Hepatocyte (in vitro differentiated cells): ENCODE data around the gene INSYN2A. TPM values are rescaled to one million over a fixed set of nuclear protein-coding genes. Genes with fewer than 3 reads are reported as not detected.

Source experiments
- DNase-seq: peaks from one replicate; pipeline ENCODE4 v3.0.0-alpha.2; 2016; ENCODE audit warnings: low spot score
- H2AFZ ChIP-seq: fragments of 200-600 bp; sonication (generic); 2 replicates; pipeline ENCODE4 v1.6.0; 2016; ENCODE audit warnings: antibody characterized with exemption, mild to moderate bottlenecking
- H3K27ac ChIP-seq: fragments of 200-600 bp; sonication (generic); 2 replicates; pipeline ENCODE4 v1.5.1; 2016; ENCODE audit warnings: mild to moderate bottlenecking
- H3K27me3 ChIP-seq: fragments of 200-600 bp; sonication (generic); 2 replicates; pipeline ENCODE4 v1.6.1; 2016
- H3K36me3 ChIP-seq: fragments of 200-600 bp; sonication (generic); replicated peaks from 2 replicates; pipeline ENCODE4 v1.5.1; 2016; ENCODE audit warnings: low read depth; ENCODE audit not compliant: insufficient read depth
- H3K4me1 ChIP-seq: fragments of 200-600 bp; sonication (generic); 2 replicates; pipeline ENCODE4 v1.5.1; 2016; ENCODE audit warnings: mild to moderate bottlenecking, moderate library complexity; ENCODE audit not compliant: insufficient read depth
- H3K4me2 ChIP-seq: fragments of 200-600 bp; sonication (generic); 2 replicates; pipeline ENCODE4 v1.6.0; 2016
- H3K4me3 ChIP-seq: fragments of 200-600 bp; sonication (generic); 2 replicates; pipeline ENCODE4 v1.5.1; 2016; ENCODE audit warnings: mild to moderate bottlenecking
- H3K79me2 ChIP-seq: fragments of 200-600 bp; sonication (generic); 2 replicates; pipeline ENCODE4 v1.6.0; 2017; ENCODE audit warnings: mild to moderate bottlenecking
- H3K9me2 ChIP-seq: fragments of 200-600 bp; sonication (generic); replicated peaks from 2 replicates; pipeline ENCODE4 v1.6.0; 2017; ENCODE audit warnings: mild to moderate bottlenecking; ENCODE audit not compliant: insufficient read depth
- H3K9me3 ChIP-seq: fragments of 200-600 bp; sonication (generic); 2 replicates; pipeline ENCODE4 v1.5.1; 2016; ENCODE audit warnings: low read depth, mild to moderate bottlenecking
- H4K20me1 ChIP-seq: fragments of 200-600 bp; sonication (generic); 2 replicates; pipeline ENCODE4 v1.6.0; 2016; ENCODE audit warnings: mild to moderate bottlenecking; ENCODE audit not compliant: insufficient read depth, poor library complexity, severe bottlenecking
- EZH2 ChIP-seq: fragments of 200-600 bp; sonication (generic); IDR thresholded peaks from 2 replicates; pipeline ENCODE4 v1.6.1; 2016; ENCODE audit warnings: antibody characterized with exemption, mild to moderate bottlenecking, borderline replicate concordance
- EZH2phosphoT487 ChIP-seq: fragments of 200-600 bp; sonication (generic); IDR thresholded peaks from one replicate; pipeline ENCODE4 v1.6.1; 2018; ENCODE audit warnings: antibody characterized with exemption, mild to moderate bottlenecking, low read depth, moderate library complexity; ENCODE audit not compliant: unreplicated experiment, severe bottlenecking
- WGBS: methylation state at CpG from one replicate; pipeline ENCODE4 v1.1.6; 2016; ENCODE audit warnings: low lambda C conversion rate; ENCODE audit errors: missing lambda C conversion rate; 5-methylcytosine and 5-hydroxymethylcytosine counted together
- polyA plus RNA-seq: library from polyadenylated mRNA; unstranded; fragments of >200 nt; fragmentation: Nextera tagmentation; extraction: Ambion mirVana; gene quantifications from 2 replicates; pipeline ENCODE4 v1.2.1, GENCODE V29; 2016
- total RNA-seq: library from RNA; depleted of rRNA; stranded (reverse); fragments of >200 nt; gene quantifications from 2 replicates; pipeline ENCODE4 v1.2.3, GENCODE V29; 2014
- TF ChIP-seq, protein P1 (sequence below): fragments of 200-600 bp; sonication (generic); IDR thresholded peaks from 2 replicates; pipeline ENCODE4 v1.5.1; 2016; ENCODE audit warnings: antibody characterized with exemption, mild to moderate bottlenecking; ENCODE audit not compliant: poor library complexity

The INSYN2A gene
- total and polyA plus RNA-seq, 2 experiments from 2014 or later: 0.77 to 0.97 TPM

DNA sequence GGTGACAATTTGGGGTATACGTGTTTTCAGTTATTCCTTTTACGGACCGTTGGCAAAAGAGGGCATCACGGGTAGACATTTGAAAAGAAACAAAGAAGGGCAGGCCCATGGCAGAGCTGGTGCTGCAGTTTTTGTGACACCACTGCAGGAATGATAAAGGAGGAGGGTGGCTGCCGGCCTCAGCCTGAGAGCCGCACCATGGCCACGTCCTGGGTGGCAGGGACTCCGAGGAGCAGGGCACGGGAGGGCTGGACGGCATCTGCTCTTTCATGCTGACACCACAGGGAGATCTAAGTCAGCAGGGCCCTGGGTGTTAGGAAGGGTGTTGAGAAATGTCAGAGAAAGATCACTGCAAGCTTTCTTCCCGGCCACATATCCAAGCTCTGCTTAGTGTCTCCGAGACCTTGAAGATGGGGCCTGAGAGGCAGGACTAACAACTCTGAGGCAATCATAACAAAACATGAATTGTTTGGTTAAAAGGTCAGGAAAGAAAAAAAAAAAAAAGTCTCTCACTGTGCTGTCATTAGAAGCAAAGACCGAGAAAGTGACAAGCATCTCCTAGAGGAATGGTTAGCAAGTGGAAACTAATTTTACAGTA lies 36.6 kb downstream of the INSYN2A start:
- no peaks in the 10 kb centered on the region for H3K27me3 ChIP-seq
- H3K27ac ChIP-seq: no peak overlapping the region
- 80% methylated on average over 13 of the region's 13 CpGs for WGBS
- peaks cover 4% of the 10 kb centered on the region for H3K4me1 ChIP-seq
- TF ChIP-seq, protein P1, sequence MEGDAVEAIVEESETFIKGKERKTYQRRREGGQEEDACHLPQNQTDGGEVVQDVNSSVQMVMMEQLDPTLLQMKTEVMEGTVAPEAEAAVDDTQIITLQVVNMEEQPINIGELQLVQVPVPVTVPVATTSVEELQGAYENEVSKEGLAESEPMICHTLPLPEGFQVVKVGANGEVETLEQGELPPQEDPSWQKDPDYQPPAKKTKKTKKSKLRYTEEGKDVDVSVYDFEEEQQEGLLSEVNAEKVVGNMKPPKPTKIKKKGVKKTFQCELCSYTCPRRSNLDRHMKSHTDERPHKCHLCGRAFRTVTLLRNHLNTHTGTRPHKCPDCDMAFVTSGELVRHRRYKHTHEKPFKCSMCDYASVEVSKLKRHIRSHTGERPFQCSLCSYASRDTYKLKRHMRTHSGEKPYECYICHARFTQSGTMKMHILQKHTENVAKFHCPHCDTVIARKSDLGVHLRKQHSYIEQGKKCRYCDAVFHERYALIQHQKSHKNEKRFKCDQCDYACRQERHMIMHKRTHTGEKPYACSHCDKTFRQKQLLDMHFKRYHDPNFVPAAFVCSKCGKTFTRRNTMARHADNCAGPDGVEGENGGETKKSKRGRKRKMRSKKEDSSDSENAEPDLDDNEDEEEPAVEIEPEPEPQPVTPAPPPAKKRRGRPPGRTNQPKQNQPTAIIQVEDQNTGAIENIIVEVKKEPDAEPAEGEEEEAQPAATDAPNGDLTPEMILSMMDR: no peak
- TF ChIP-seq EZH2phosphoT487: no peak
- no peak for TF ChIP-seq EZH2
- DNase-seq: peak; percentile 19
- H4K20me1 ChIP-seq: peaks cover 9% of the 10 kb centered on the region
- no peaks in the 10 kb centered on the region for H3K9me3 ChIP-seq
- H3K4me2 ChIP-seq: no peak overlapping the region
- H3K9me2 ChIP-seq: no peaks in the 10 kb centered on the region
- no peaks in the 10 kb centered on the region for H3K36me3 ChIP-seq
- no peak overlapping the region for H3K4me3 ChIP-seq
- no peak overlapping the region for H2AFZ ChIP-seq
- no peaks in the 10 kb centered on the region for H3K79me2 ChIP-seq

DNA sequence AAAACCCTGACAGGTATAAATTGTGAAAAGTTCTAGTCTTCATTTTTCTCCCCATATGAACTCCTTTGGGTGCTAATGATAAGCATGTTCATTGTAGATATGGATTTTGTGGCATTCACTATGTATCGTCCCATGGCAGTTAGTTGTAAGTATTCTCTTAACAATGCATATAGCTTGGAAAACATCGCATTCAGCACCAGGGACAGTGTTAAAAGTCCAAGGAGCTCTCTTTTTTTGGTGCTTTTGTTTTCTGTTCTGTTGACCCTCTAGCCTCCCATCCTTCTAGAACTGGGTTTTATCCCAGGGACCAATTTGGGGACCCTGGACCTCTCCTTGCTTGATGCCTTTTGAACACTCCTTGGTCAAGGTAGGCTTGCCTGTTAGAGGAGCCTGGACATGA lies 37.7 kb downstream of the INSYN2A start:
- Histone ChIP-seq H3K36me3 (no peaks in the 10 kb centered on the region), H3K27me3 (no peaks in the 10 kb centered on the region), H3K9me3 (no peaks in the 10 kb centered on the region), H3K27ac (no peak overlapping the region), H3K4me3 (no peak overlapping the region), H3K9me2 (no peaks in the 10 kb centered on the region), H4K20me1 (peaks cover 9% of the 10 kb centered on the region), H2AFZ (no peak overlapping the region), H3K4me2 (no peak overlapping the region), H3K79me2 (no peaks in the 10 kb centered on the region), H3K4me1 (peaks cover 4% of the 10 kb centered on the region)
- TF ChIP-seq, protein P1: no peak
- TF ChIP-seq EZH2phosphoT487 (no peak), EZH2 (no peak)
- DNase-seq: no peak
- 94% methylated on average over 2 of the region's 2 CpGs for WGBS

- peaks cover 9% of the 10 kb centered on the region for H4K20me1 ChIP-seq
- no peaks in the 10 kb centered on the region for H3K9me2 ChIP-seq
- no peaks in the 10 kb centered on the region for H3K27me3 ChIP-seq
- no peak overlapping the region for H3K27ac ChIP-seq
- H3K4me1 ChIP-seq: peaks cover 4% of the 10 kb centered on the region
- TF ChIP-seq EZH2phosphoT487: no peak
- no peak for TF ChIP-seq EZH2
- TF ChIP-seq, protein P1: no peak
- H3K79me2 ChIP-seq: no peaks in the 10 kb centered on the region
- H3K4me3 ChIP-seq: no peak overlapping the region
- no peaks in the 10 kb centered on the region for H3K9me3 ChIP-seq
- WGBS: 44% methylated on average over 2 of the region's 2 CpGs
- DNase-seq: no peak
- no peak overlapping the region for H2AFZ ChIP-seq
- H3K4me2 ChIP-seq: no peak overlapping the region
- H3K36me3 ChIP-seq: no peaks in the 10 kb centered on the region
These were observed 38.7 kb downstream of the INSYN2A start for GRCh38 chr10:127157506-127158200.
